K562 (cell line): ENCODE results near the gene ATRAID. TPM values are rescaled to one million over a fixed set of nuclear protein-coding genes. Genes with fewer than 3 reads are reported as not detected.

Experiments
- BHLHE40 ChIP-seq: IDR thresholded peaks from 2 replicates; pipeline ENCODE4 v1.6.1; 2011; ENCODE audit warnings: low read length, improper control_type of control experiment
- CHCHD3 ChIP-seq: fragments of 250-450 bp; sonication (Bioruptor Pico); IDR thresholded peaks from 2 replicates; pipeline ENCODE4 v2.1.2; 2022; ENCODE audit warnings: mild to moderate bottlenecking
- CLOCK ChIP-seq: fragments of 250-450 bp; sonication (Bioruptor Pico); IDR thresholded peaks from 2 replicates; pipeline ENCODE4 v1.4.0; 2020; ENCODE audit warnings: mild to moderate bottlenecking, moderate library complexity, borderline replicate concordance
- CREB3L1 ChIP-seq: fragments of 450-650 bp; IDR thresholded peaks from 2 replicates; pipeline ENCODE4 v1.6.1; 2014; ENCODE audit warnings: low read depth, mild to moderate bottlenecking, moderate library complexity, borderline replicate concordance
- FOSL1 ChIP-seq: fragments of 200-800 bp; sonication (Bioruptor generic); conservative IDR thresholded peaks from 2 replicates; pipeline ENCODE4 v1.6.1; 2016; ENCODE audit warnings: missing genetic modification characterization, missing compliant biosample characterization
- MBD1 ChIP-seq: fragments of 250-450 bp; sonication (Bioruptor Pico); IDR thresholded peaks from 2 replicates; pipeline ENCODE4 v1.8.0; 2022; ENCODE audit warnings: inconsistent platforms
- MBD2 ChIP-seq: sonication (generic); IDR thresholded peaks from 2 replicates; pipeline ENCODE4 v1.6.1; 2016; ENCODE audit warnings: low read depth, borderline replicate concordance
- MED1 ChIP-seq: sonication (generic); formaldehyde crosslinking; IDR thresholded peaks from 2 replicates; pipeline ENCODE4 v1.8.1; 2023; ENCODE audit warnings: missing genetic modification reagents, borderline replicate concordance
- NCOA2 ChIP-seq, 2 experiments: fragments of 450-650 bp; IDR thresholded peaks; 2 replicates each; pipeline ENCODE4 v1.6.1; 2018; ENCODE audit warnings: mild to moderate bottlenecking in 2 of 2, moderate library complexity in 1 of 2; ENCODE audit not compliant: partially characterized antibody in 2 of 2
- NRF1 ChIP-seq, 2 experiments: fragments of 450-650 bp; IDR thresholded peaks in 1 of 2; conservative IDR thresholded peaks in 1 of 2; 2 replicates each; pipeline ENCODE4 v1.6.1; 2014; ENCODE audit warnings: mild to moderate bottlenecking in 2 of 2
- PATZ1 ChIP-seq: fragments of 250-450 bp; sonication (Bioruptor Pico); IDR thresholded peaks from 2 replicates; pipeline ENCODE4 v1.5.0; 2020; ENCODE audit warnings: mild to moderate bottlenecking, borderline replicate concordance
- POLR2H ChIP-seq: IDR thresholded peaks from 2 replicates; pipeline ENCODE4 v1.6.1; 2016; ENCODE audit warnings: missing genetic modification characterization, low read depth, mild to moderate bottlenecking, control low read depth, missing compliant biosample characterization, moderate library complexity
- SMARCA4 ChIP-seq: fragments of 450-650 bp; IDR thresholded peaks from 2 replicates; pipeline ENCODE4 v1.6.1; 2016
- THAP7 ChIP-seq: fragments of 250-450 bp; sonication (Bioruptor Pico); IDR thresholded peaks from 2 replicates; pipeline ENCODE4 v1.5.0; 2021
- ZEB2 ChIP-seq: fragments of 450-650 bp; IDR thresholded peaks from 2 replicates; pipeline ENCODE4 v1.6.1; 2016
- polyA plus RNA-seq, 8 experiments: library from polyadenylated mRNA; depleted of rRNA in 4 of 8; stranded (reverse) in 5 of 8; unstranded in 3 of 8; fragments of >200 nt; fragmentation: Nextera tagmentation in 2 of 8; fragmentation: Illumina TruSeq in 1 of 8; extraction: Ambion mirVana in 2 of 8; extraction: Trizol in 1 of 8; gene quantifications; 2 replicates each; pipeline versions ENCODE4 v1.2.1 to v1.2.3, GENCODE V29; 2011 to 2014; ENCODE audit warnings: inconsistent platforms in 1 of 8, missing spikeins in 1 of 8
- total RNA-seq, 7 experiments: library from RNA; depleted of rRNA in 6 of 7; stranded (reverse); fragments of >200 nt in 6 of 7; fragmentation: Illumina TruSeq in 2 of 7; extraction: Trizol in 2 of 7; gene quantifications; 2 replicates each; pipeline versions ENCODE4 v1.2.1 to v1.2.3, GENCODE V29; 2011 to 2021; ENCODE audit warnings: low replicate concordance in 1 of 7
- TF ChIP-seq, protein P1 (sequence below): fragments of 200-800 bp; sonication (Bioruptor generic); IDR thresholded peaks from 2 replicates; pipeline ENCODE4 v1.6.1; 2017; ENCODE audit warnings: missing genetic modification characterization, missing compliant biosample characterization

The ATRAID gene
- total and polyA plus RNA-seq, 9 of the 15 experiments (the other 6 are each of a cell fraction or from before 2014, with no cell fraction given) = 70.2 to 187 (median 108) TPM

GRCh38 chr2:27162151-27163121, 49.4 kb upstream of the ATRAID start (continued):
- TF ChIP-seq CLOCK (no peak), BHLHE40 (no peak), PATZ1 (CRISPR knock-in tag) (no peak), FOSL1 (tag) (peak; percentile 77), THAP7 (CRISPR knock-in tag) (no peak), NRF1 (conservative IDR thresholded peaks at IDR 0.05 in 1 of 2, IDR thresholded peaks at IDR 0.05 in 1 of 2) (peak in 1 of 2 experiments; percentile 20; a peak in 1 of 4 replicates), ZEB2 (no peak), MED1 (CRISPR knock-in tag) (no peak), MBD2 (no peak), CREB3L1 (no peak), CHCHD3 (CRISPR knock-in tag) (no peak), SMARCA4 (peak; percentile 20; the same call in 1 of the 2 replicates), POLR2H (tag) (no peak), NCOA2 (IDR thresholded peaks at IDR 0.05; ENCODE audit: partially characterized antibody in 2 of 2) (no peak), MBD1 (no peak)
- TF ChIP-seq, protein P1, sequence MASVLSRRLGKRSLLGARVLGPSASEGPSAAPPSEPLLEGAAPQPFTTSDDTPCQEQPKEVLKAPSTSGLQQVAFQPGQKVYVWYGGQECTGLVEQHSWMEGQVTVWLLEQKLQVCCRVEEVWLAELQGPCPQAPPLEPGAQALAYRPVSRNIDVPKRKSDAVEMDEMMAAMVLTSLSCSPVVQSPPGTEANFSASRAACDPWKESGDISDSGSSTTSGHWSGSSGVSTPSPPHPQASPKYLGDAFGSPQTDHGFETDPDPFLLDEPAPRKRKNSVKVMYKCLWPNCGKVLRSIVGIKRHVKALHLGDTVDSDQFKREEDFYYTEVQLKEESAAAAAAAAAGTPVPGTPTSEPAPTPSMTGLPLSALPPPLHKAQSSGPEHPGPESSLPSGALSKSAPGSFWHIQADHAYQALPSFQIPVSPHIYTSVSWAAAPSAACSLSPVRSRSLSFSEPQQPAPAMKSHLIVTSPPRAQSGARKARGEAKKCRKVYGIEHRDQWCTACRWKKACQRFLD (CRISPR knock-in tag) = 0 out of 2 replicates have a peak, but pooled peaks have one; percentile 39
